Progenitor cell of endocrine pancreas (in vitro differentiated cells): Measurements from ENCODE around the gene HTD2. TPM values are rescaled to one million over a fixed set of nuclear protein-coding genes. Genes with fewer than 3 reads are reported as not detected.

ENCODE experiments used
- DNase-seq: peaks from one replicate; pipeline ENCODE4 v3.0.0; 2021; ENCODE audit warnings: low spot score; ENCODE audit not compliant: unreplicated experiment
- H3K27ac Mint-ChIP-seq: 2 replicates; pipeline ENCODE4 v1.8.0; 2021; ENCODE audit warnings: mild to moderate bottlenecking, moderate library complexity, mixed read lengths
- H3K27me3 Mint-ChIP-seq: 2 replicates; pipeline ENCODE4 v1.8.0; 2021; ENCODE audit warnings: mixed read lengths
- H3K36me3 Mint-ChIP-seq: 2 replicates; pipeline ENCODE4 v1.8.0; 2022; ENCODE audit warnings: mixed read lengths; ENCODE audit not compliant: insufficient read depth
- H3K4me1 Mint-ChIP-seq: 2 replicates; pipeline ENCODE4 v1.8.0; 2021; ENCODE audit warnings: low read depth, mixed read lengths
- H3K4me3 Mint-ChIP-seq: 2 replicates; pipeline ENCODE4 v1.8.0; 2021; ENCODE audit warnings: low read depth, mild to moderate bottlenecking, moderate library complexity, mixed read lengths
- H3K9me3 Mint-ChIP-seq: 2 replicates; pipeline ENCODE4 v1.8.0; 2021; ENCODE audit warnings: low read depth, mixed read lengths
- CTCF ChIP-seq: fragments of 200-600 bp; sonication (generic); IDR thresholded peaks from one replicate; pipeline ENCODE4 v1.5.0; 2021; ENCODE audit warnings: antibody characterized with exemption, mild to moderate bottlenecking; ENCODE audit not compliant: unreplicated experiment
- total RNA-seq: library from RNA; stranded (reverse); gene quantifications from 2 replicates; pipeline ENCODE4 v1.2.1, GENCODE V29; 2021

The HTD2 gene
- total RNA-seq, 1 donor from 2014 or later = 10.7 TPM

GRCh38 chr3:58366699-58367098 is 60.4 kb downstream of the HTD2 start:
- peaks cover 15% of the 10 kb centered on the region for H3K9me3 Mint-ChIP-seq
- no peak overlapping the region for H3K27ac Mint-ChIP-seq
- peaks cover 2% of the 10 kb centered on the region for H3K36me3 Mint-ChIP-seq
- peaks cover 8% of the 10 kb centered on the region for H3K4me1 Mint-ChIP-seq
- H3K27me3 Mint-ChIP-seq = no peaks in the 10 kb centered on the region
- H3K4me3 Mint-ChIP-seq = no peak overlapping the region
- DNase-seq = no peak
- TF ChIP-seq CTCF = no peak

DNA sequence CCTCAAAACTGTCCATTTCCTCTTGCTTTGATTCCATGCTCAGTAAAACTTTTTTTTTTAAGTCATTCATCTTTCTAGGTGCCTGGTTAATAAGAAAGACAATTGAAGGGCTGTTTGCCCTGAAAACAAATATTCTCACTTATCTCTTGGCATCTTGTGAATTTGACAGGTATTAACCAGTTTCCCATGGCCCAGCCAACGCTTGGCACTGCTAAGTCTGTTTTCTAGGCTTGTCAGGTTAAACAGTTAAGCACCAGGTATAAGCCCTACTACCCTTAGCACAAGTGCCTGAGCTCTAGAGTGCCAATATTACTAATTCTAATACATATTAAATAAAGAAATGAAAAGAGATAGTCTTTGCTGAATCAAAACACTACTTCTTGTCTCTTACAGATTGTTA is 62.7 kb downstream of the HTD2 start:
- H3K36me3 Mint-ChIP-seq = peaks cover 3% of the 10 kb centered on the region
- no peaks in the 10 kb centered on the region for H3K27me3 Mint-ChIP-seq
- no peak overlapping the region for H3K27ac Mint-ChIP-seq
- H3K4me1 Mint-ChIP-seq = peaks cover 8% of the 10 kb centered on the region
- H3K9me3 Mint-ChIP-seq = peaks cover 14% of the 10 kb centered on the region
- no peak overlapping the region for H3K4me3 Mint-ChIP-seq
- DNase-seq = no peak
- TF ChIP-seq CTCF = no peak

Other genes with a start within 250 kb of the HTD2 start
- gene DNASE1L3, start 95.5 kb upstream of the HTD2 start, total RNA-seq = not detected in 2 replicates
- gene ABHD6, start 68.7 kb upstream of the HTD2 start, total RNA-seq = 5.9 and 6.1 TPM in 2 replicates
- gene RPP14, start 275 bp upstream of the HTD2 start, total RNA-seq = 22.9 and 26.0 TPM in 2 replicates
- 11.7 and 12.5 TPM in 2 replicates for gene PXK, start 26.4 kb downstream of the HTD2 start, total RNA-seq
- 73.4 and 76.4 TPM in 2 replicates for gene PDHB, start 127.3 kb downstream of the HTD2 start, total RNA-seq
- gene KCTD6, start 185.6 kb downstream of the HTD2 start, total RNA-seq = 14.8 TPM in 2 replicates
- gene ACOX2, start 230.7 kb downstream of the HTD2 start, total RNA-seq = 11.7 and 12.8 TPM in 2 replicates